ENCODE data around the gene UBE2H. TPM values are rescaled to one million over a fixed set of nuclear protein-coding genes. Genes with fewer than 3 reads are reported as not detected.
A peak's percentile ranks its signal among the peaks of the same experiment; 100 is the strongest.
"Not testable (repeated sequence)": the region's sequence is repeated elsewhere in the genome, so short reads cannot be mapped to it uniquely, and the experiment has no call there.

Gene UBE2H
- total RNA-seq, 6 donors from 2014 or later = 60.5 to 138 (median 65.4) TPM

- 63 to 74% methylated on average over 2 to 3 of the region's 3 CpGs for WGBS, 2 donors
- H3K27me3 ChIP-seq = no peaks in the 10 kb centered on the region
- peaks cover 0 to 5% (median 0%) of the 10 kb centered on the region in 4 donors for H3K4me1 ChIP-seq
- no peak overlapping the region for H3K4me3 ChIP-seq
- no peak overlapping the region for H3K27ac ChIP-seq
- TF ChIP-seq POLR2AphosphoS5 (IDR thresholded peaks at IDR 0.05) = no peak
- no peak for TF ChIP-seq CTCF (IDR thresholded peaks at IDR 0.05)
- TF ChIP-seq POLR2A (IDR thresholded peaks at IDR 0.05) = no peak
- TF ChIP-seq EP300 (IDR thresholded peaks at IDR 0.05) = no peak
- no peaks in the 10 kb centered on the region for H3K36me3 ChIP-seq
- H3K9me3 ChIP-seq = no peaks in the 10 kb centered on the region
- DNase-seq = no peak
- no peak for ATAC-seq (ENCODE audit: low FRiP score in 2 of 2)
These were observed 18.1 kb upstream of the UBE2H start for GRCh38 chr7:129970816-129971215.

DNA sequence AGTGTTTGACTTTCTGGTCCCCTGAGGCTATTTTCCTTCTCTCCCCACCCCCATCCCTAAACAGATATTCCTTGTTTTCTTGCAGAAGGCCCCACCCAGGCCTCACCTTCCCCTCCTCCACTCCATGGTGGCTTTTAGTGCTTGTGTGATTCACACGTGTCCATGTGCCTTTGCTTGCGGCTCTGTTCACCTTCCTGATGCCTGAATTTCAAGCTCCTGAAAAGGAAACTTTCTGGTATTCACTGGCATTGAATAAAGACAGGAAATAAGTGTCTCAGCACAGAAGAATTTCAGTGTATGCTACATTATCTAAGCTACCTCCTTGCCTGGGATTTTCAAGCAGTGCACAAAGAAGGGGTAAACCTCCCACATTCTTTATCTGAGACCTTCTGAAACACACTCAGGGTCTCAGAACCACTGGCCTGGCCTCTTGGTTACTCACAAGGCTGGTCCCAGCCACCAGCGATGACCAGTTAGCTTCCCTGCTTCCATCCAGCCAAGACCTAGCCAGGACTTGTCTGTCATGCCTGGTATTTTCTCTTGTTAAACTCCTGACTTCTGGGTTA is 17.2 kb upstream of the UBE2H start:
- DNase-seq (no peak), ATAC-seq (ENCODE audit: low FRiP score in 2 of 2) (no peak)
- TF ChIP-seq EP300 (IDR thresholded peaks at IDR 0.05) = no peak
- TF ChIP-seq POLR2AphosphoS5 (IDR thresholded peaks at IDR 0.05) = no peak
- TF ChIP-seq POLR2A (IDR thresholded peaks at IDR 0.05) = no peak
- TF ChIP-seq CTCF (IDR thresholded peaks at IDR 0.05) = no peak
- Histone ChIP-seq H3K36me3 (no peaks in the 10 kb centered on the region), H3K27me3 (no peaks in the 10 kb centered on the region), H3K4me1 (peaks cover 0 to 5% (median 0%) of the 10 kb centered on the region in 4 donors), H3K4me3 (no peak overlapping the region), H3K27ac (peak overlapping the region in 2 of 4 donors; percentile 14 to 57), H3K9me3 (no peaks in the 10 kb centered on the region)
- 53 to 60% methylated on average over 3 of the region's 3 CpGs for WGBS, 2 donors

DNA sequence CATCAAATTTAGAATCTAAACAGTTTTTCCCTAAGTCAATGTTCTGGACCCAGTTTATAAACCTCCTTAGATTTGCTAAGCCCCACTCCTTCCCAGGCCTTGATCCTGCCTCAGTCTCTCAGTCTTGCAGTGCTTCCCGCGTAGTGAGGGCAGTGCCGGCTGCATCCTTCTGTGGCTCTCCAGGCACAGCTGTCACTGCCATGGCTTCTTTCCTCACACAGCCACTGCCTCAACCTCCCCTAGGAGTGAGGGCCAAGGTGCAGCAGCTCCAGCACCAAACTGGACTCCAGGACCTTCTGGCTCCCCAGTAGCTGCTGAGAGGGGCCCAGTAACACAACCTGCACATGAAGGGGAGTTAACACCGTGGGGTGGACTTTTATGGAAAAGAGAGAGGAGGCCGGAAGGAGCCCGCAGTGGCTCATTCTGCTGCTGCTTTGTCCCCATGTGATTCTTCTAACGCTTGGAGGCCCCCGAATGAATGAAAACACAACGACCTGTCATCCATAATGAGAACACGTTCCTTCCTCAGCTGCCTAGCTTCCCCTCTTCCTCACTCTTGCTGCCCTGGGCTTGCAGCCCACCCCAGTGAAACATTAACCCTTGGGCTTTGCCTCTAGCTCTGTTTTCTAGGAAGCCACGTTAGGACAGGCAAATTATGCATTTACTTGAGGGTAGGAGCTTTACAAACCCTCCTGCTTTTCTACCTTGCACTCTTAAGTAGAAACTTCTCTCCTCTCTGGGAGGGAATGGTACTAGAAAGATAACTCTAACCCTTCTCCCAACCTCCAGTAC is 16.0 kb upstream of the UBE2H start:
- DNase-seq (no peak), ATAC-seq (ENCODE audit: low FRiP score in 2 of 2) (no peak)
- no peaks in the 10 kb centered on the region for H3K9me3 ChIP-seq
- no peak for TF ChIP-seq CTCF (IDR thresholded peaks at IDR 0.05)
- no peak for TF ChIP-seq POLR2AphosphoS5 (IDR thresholded peaks at IDR 0.05)
- TF ChIP-seq POLR2A (IDR thresholded peaks at IDR 0.05) = no peak
- no peak for TF ChIP-seq EP300 (IDR thresholded peaks at IDR 0.05)
- no peak overlapping the region for H3K27ac ChIP-seq
- no peak overlapping the region for H3K4me3 ChIP-seq
- no peaks in the 10 kb centered on the region for H3K36me3 ChIP-seq
- H3K27me3 ChIP-seq = no peaks in the 10 kb centered on the region
- 79 to 80% methylated on average over 11 of the region's 11 CpGs for WGBS, 2 donors
- peaks cover 0 to 5% (median 0%) of the 10 kb centered on the region in 4 donors for H3K4me1 ChIP-seq

GRCh38 chr7:129960204-129960475 is 7.4 kb upstream of the UBE2H start:
- H3K4me3 ChIP-seq; H3K9me3 ChIP-seq; H3K27me3 ChIP-seq; ATAC-seq (ENCODE audit: low FRiP score in 2 of 2); DNase-seq; H3K27ac ChIP-seq; H3K36me3 ChIP-seq: not testable (repeated sequence)
- H3K4me1 ChIP-seq = peaks cover 12 to 15% (median 12%) of the 10 kb centered on the region in 4 donors
- 95 to 97% methylated on average over 4 of the region's 4 CpGs for WGBS, 2 donors

DNA sequence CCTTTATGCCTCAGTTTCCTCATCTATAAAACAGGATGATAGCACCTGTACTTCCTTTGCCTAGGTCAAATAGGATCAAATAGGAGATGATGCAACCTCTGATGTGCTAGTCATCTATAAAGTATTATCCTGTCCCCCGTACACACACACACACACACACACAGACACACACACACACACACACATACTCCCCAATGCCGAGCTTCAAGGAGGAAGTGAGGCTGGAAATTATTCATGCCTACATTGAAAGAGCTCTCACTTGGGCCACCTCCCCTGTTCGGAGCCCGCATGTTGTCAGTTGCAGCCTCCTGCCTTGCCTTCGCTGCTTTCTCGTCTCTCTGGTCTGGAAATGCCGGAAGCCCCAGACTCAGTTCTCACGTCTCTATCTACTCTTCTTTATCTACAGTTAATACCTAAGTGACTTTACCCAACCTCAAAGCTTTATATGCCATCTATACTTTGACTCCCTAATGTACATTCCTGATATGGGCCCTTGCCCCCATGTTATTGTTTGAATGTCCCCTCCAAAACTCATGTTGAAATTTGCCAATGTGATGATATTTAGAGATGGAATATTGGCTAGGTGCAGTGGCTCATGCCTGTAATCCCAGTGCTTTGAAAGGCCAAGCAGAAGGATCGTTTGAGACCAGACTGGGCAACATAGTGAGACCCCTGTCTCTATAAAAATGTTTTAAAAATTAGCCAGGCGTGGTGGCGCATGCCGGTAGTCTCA is 6.9 kb upstream of the UBE2H start:
- ATAC-seq (ENCODE audit: low FRiP score in 2 of 2) (no peak), DNase-seq (no peak)
- H3K27me3 ChIP-seq = no peaks in the 10 kb centered on the region
- no peaks in the 10 kb centered on the region for H3K9me3 ChIP-seq
- WGBS, 2 donors = 78 to 87% methylated on average over 12 of the region's 12 CpGs
- no peak overlapping the region for H3K4me3 ChIP-seq
- H3K27ac ChIP-seq = peak overlapping the region in 2 of 4 donors; percentile 79 to 85
- TF ChIP-seq CTCF (IDR thresholded peaks at IDR 0.05) (no peak), EP300 (IDR thresholded peaks at IDR 0.05) (no peak), POLR2A (IDR thresholded peaks at IDR 0.05) (no peak), POLR2AphosphoS5 (IDR thresholded peaks at IDR 0.05) (no peak)
- peaks cover 12 to 15% (median 12%) of the 10 kb centered on the region in 4 donors for H3K4me1 ChIP-seq
- H3K36me3 ChIP-seq = no peaks in the 10 kb centered on the region

Data from upper lobe of left lung (tissue), 6 donors.